ENCODE measurements around the gene COL10A1.

COL10A1 gene

GRCh38 chr6:116126032-116126431, at the start of gene COL10A1:
TSS of gene COL10A1 (minus strand) at chr6:116126132. CDS start at chr6:116125492, 640 bp downstream.
- FAIRE-seq, result peak; percentile 12
- DNase-seq (ENCODE audit: extremely low spot score, insufficient read length, low read depth), result no peak

- FAIRE-seq (no peak), DNase-seq (ENCODE audit: extremely low spot score, insufficient read length, low read depth) (no peak)
Measured at GRCh38 chr6:116175344-116175743, 49.4 kb upstream of the COL10A1 start.

DNA sequence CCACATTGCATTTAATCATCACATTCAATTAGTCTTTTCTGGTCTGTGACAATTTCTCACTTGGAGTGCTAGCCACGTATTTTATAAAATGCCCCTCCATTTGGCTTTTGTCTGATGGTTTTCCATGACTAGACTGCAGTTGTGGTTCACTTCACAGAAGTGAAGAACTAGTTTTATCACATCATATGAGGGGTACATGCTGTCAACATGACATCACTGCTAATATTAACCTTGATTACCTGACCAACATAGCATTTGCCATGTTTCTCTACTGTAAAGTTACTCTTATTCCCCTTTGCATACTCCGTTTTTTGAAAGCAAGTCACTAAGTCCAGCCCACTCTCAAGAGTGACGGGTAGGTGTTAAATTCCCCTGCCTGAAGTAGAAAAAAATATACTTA, 48.0 kb upstream of the COL10A1 start:
- FAIRE-seq (no peak), DNase-seq (ENCODE audit: extremely low spot score, insufficient read length, low read depth) (no peak)

- FAIRE-seq (no peak), DNase-seq (ENCODE audit: extremely low spot score, insufficient read length, low read depth) (no peak)
Measured at GRCh38 chr6:116170358-116171057, 44.6 kb upstream of the COL10A1 start.

- DNase-seq (ENCODE audit: extremely low spot score, insufficient read length, low read depth) (no peak), FAIRE-seq (no peak)
Measured at GRCh38 chr6:116169880-116170279, 43.9 kb upstream of the COL10A1 start.

GRCh38 chr6:116168148-116168547, 42.2 kb upstream of the COL10A1 start:
- DNase-seq (ENCODE audit: extremely low spot score, insufficient read length, low read depth) (no peak), FAIRE-seq (no peak)

DNA sequence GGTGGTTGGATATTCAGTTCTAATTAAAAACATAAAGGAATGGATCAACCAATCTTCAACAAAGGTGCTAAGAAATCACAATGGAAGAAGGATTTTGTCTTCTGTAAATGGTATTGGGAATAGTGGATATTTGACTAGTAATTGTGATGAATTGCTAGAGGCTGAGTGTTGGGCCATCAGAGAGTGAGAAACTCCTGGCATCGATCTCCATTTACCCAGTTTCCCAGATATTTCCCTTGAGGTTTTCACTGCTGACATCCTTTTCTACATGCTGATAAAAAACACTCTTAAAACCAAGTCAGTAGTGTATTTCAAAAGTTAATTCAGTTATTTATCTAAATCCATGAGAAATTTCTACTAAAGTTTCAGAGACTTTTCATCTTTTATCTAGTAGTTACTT, 40.4 kb upstream of the COL10A1 start:
- DNase-seq (ENCODE audit: extremely low spot score, insufficient read length, low read depth) (no peak), FAIRE-seq (no peak)

DNA sequence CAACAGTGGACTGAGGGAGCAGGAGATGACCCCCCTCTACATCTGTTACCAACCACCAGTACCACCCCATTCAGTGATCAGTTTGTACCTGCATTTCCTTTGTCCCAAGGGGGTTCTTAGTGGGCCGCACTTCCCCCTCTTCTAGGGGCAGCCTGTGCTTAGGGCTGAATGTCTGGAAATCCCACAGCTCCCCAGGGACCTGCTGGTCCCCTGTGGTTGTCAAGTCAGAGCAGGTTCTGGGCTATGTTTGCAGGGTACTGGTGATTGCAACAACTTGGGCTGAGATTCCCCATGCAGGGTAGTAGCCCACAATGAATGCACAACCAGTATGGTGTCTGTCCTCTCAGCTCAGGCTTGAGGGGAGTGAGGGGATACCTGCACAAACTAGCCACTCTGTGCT, 39.7 kb upstream of the COL10A1 start:
- DNase-seq (ENCODE audit: extremely low spot score, insufficient read length, low read depth) (no peak), FAIRE-seq (peak; percentile 60)

DNA sequence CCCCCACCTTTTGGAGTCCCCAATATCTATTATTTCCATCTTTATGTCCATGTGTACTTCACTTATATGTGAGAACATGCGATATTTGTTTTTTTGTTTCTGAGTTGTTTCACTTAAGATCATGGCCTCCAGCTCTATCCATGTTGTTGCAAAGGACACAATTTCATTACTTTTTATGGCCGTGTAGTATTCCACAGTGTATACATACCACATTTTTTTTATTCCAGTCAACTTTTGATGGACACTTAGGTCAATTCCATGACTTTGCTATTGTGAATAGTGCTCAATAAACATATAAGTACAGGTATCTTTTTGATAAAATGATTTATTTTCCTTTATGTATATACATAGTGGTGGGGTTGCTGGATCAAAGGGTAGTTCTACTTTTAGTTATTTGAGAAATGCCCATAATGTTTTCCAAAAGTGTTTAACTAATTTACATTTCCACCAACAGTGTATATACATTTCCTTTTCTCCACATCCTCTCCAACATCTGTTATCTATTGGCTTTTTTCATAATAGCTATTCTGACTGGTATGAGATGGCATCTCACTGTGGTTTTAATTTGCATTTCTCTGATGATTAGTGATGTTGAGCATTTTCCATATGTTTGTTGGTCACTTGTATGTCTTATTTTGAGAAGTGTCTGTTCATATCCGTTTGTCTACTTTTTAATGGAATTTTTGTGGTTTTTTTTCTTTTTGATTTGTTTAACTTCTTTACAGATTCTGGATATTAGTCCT, 34.0 kb upstream of the COL10A1 start:
- FAIRE-seq, result peak; percentile 36
- DNase-seq (ENCODE audit: extremely low spot score, insufficient read length, low read depth), result no peak

- no peak for FAIRE-seq
- no peak for DNase-seq (ENCODE audit: extremely low spot score, insufficient read length, low read depth)
Measured at GRCh38 chr6:116158641-116159040, 32.7 kb upstream of the COL10A1 start.

DNA sequence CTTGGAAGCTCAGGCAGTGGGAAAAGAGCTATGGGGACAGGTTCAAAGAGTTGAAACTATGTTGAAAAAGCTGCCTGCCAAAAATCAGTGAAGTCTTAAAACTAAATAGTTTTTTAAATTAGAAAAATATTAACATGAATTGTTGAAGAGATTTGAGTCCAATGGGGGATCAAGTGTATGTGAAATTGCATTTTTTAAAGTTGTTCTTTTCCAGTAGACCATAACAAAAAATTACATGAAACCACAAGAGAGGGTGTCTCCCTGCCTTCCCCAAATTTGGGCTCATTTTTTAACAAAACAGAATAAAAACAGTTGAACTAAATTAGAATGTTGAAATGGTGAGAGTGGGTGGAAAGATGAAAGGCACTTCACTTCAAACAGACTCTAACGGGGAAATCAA, 31.5 kb upstream of the COL10A1 start:
- FAIRE-seq (no peak), DNase-seq (ENCODE audit: extremely low spot score, insufficient read length, low read depth) (no peak)

DNA sequence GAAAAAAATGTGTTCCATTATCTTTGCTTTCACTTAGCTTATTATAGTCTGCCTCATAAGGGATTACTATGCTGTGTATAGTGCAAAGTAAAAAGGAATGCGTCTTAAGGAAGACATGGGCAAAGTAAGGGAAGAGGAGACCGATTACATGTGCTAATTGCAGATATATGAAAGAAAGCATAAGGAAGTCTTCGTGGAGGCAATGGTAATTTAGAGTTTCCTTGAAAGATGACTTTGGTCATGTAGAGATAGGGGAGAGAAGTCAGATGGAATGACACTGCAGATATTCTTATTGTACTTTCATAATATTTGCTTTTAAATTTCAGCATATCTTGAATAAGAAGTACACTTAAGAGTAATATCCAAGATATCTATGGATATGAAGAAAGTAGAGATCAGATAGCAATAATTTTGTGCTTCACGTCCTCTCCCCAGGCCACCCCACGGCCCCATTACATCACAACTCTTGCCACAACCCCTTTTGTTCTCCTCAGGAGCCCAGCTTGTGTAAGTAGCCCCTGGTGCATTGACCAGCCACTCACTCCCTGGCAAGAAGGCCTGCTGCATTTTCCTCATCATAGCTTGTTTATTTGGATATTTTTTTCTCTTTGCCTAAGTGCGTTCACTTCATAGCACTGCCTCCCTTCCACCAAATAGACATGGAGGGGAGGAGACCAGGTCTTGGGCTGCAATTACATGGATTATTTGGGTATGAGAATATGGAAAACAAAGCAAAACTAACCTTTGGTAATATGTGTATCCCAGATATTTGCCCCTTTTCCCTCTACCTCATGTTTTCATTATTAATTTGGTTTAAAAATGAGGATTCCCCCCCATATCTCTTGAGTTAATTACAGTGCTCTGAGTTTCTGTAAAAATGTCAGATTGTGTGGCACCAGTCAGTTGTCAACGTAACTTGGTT, 30.7 kb upstream of the COL10A1 start:
- no peak for FAIRE-seq
- DNase-seq (ENCODE audit: extremely low spot score, insufficient read length, low read depth), result no peak

DNA sequence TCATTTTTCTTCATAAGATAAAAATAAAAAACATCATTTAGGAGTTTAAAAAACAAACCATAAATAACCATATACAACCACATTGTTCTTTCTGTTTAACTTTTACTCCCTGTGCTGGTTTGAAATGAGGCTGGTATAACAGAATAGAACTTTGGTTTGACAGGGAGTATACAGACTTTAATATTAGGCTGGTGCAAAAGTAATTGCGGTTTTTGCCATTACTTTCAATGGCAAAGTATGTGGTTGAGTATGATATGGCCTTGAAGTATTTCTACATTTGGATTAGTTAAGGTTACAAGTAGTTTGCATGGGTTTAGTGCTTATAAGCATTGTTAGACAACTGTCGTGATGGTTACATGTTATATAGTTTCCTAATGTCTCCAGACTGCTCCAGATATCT, 29.0 kb upstream of the COL10A1 start:
- FAIRE-seq (no peak), DNase-seq (ENCODE audit: extremely low spot score, insufficient read length, low read depth) (no peak)

GRCh38 chr6:116152620-116153019, 26.7 kb upstream of the COL10A1 start:
- FAIRE-seq, result no peak
- no peak for DNase-seq (ENCODE audit: extremely low spot score, insufficient read length, low read depth)

DNA sequence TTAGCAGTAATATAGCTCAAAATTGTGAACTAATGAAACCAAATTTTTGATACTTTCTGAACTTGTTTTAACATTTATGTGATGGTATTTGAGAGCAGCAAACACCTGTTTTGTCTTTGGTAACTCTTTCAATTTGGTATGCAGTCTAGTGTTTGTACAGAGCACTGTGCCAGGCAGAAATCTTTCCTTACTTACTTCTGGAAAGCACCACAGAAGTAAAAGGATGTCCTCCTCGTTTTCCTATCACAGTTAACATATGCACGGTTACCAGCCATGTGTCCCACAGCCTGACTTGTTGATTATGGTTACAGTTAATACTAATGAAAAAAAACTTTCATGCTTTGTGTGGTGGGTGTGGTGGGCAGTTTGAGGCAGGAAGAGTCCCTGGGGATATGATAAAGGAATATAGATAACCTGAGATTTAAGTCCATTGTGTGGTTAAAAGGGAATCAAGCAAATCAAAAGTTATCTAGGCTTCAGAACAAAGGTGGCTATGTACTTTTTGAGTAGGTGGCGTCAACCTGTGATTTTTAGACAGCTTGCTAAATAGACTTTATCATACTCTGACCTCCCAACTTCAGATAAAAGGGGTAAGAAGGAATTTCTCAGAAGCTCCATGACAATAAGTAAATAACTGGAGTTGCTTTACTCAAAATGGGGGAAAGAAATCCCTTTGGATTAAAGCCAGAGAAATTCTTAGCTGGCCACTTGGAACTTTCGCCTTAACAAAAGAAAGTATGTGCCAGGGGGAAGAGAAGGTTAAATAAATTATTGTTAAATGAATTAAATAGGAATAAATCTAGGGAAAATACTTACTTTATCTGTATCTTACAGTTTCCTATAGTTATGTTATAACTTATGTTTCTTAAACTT, 20.1 kb upstream of the COL10A1 start:
- DNase-seq (ENCODE audit: extremely low spot score, insufficient read length, low read depth) (no peak), FAIRE-seq (no peak)

GRCh38 chr6:116144605-116145004, 18.7 kb upstream of the COL10A1 start:
- no peak for FAIRE-seq
- DNase-seq (ENCODE audit: extremely low spot score, insufficient read length, low read depth), result no peak

DNA sequence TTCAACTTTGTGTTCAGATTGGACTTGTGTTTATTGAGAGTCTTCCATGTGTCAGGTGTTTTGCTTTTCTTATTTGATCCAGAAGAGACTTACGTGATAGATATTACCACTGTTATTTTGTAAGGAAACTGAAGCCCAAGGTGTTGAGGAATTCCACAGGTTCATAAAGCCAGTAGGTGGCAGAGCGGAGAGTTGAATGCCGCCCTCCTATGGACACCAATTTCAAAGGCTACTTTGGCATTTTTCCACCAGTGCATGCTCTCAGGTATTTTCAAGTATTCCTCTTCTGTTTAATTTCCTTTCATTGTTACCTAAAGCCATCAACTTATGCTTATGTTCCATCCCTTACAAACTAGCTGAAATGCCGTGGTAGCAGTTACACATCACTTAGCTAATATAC, 14.0 kb upstream of the COL10A1 start:
- FAIRE-seq, result no peak

DNA sequence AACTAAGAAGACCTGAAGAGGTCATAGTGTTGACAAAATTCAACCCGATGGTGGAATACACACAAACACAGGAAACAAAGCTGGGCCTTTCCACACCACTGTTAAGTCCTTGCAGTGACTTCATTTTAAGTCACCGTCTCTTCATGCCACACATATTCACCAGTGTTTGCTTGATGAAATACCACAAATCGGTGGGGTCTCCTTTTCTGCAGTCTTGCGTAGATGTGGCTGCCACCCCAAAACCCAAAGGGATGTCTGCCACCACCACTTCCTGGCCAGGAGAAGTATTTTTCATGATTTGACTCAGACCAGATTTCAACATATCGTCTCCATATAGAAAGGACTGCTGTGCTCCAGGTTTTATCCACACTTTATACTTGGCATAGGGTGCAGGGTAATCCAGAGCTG, 11.0 kb upstream of the COL10A1 start:
- no peak for DNase-seq (ENCODE audit: extremely low spot score, insufficient read length, low read depth)
- FAIRE-seq, result no peak

More for the DNA sequence above, 14.0 kb upstream of the COL10A1 start:
- DNase-seq (ENCODE audit: extremely low spot score, insufficient read length, low read depth), result no peak

GRCh38 chr6:116136373-116136772, 10.4 kb upstream of the COL10A1 start:
- no peak for DNase-seq (ENCODE audit: extremely low spot score, insufficient read length, low read depth)
- FAIRE-seq, result no peak

DNA sequence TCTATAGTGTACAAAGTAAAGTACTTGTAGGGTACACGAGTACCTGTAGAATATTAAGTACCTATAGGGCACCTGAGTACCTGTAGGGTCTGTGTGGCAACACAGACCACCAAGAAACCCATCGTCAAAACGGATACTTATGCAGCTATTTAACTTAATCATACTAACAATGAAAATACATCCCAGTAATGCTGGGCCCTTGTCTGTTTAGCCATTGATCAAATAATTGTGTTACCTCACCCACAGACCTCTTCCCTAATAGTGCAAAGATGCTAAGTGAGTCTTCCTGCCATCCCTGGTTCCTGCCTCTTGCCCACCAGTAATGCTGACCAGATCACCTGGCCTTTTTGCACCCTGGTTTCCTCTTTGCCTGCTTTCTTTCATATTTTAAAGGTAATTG, 7.5 kb upstream of the COL10A1 start:
- FAIRE-seq (no peak), DNase-seq (ENCODE audit: extremely low spot score, insufficient read length, low read depth) (no peak)
